HepG2 (cell line): ENCODE data around the gene FAIM2. TPM values are rescaled to one million over a fixed set of nuclear protein-coding genes. Genes with fewer than 3 reads are reported as not detected.

Experiments
- CCAR2 ChIP-seq: fragments of 200-400 bp; formaldehyde crosslinking; optimal IDR thresholded peaks from 2 replicates; pipeline ENCODE3; 2018; ENCODE audit warnings: low read depth, mild to moderate bottlenecking, low read length, moderate library complexity
- RBM39 ChIP-seq: fragments of 200-400 bp; formaldehyde crosslinking; IDR thresholded peaks from one replicate; pipeline ENCODE4 v1.6.1; 2018; ENCODE audit warnings: antibody characterized with exemption, mild to moderate bottlenecking, low read depth, low read length; ENCODE audit not compliant: poor library complexity, severe bottlenecking
- SIX4 ChIP-seq: sonication (generic); formaldehyde crosslinking; IDR thresholded peaks from 2 replicates; pipeline ENCODE4 v1.4.0; 2020; ENCODE audit warnings: missing genetic modification reagents
- SYNCRIP ChIP-seq: fragments of 200-400 bp; formaldehyde crosslinking; IDR thresholded peaks from 2 replicates; pipeline ENCODE4 v1.6.1; 2018; ENCODE audit warnings: mild to moderate bottlenecking, low read depth, low read length; ENCODE audit not compliant: insufficient read depth
- TOPORS ChIP-seq: sonication (generic); formaldehyde crosslinking; IDR thresholded peaks from 2 replicates; pipeline ENCODE4 v1.8.0; 2023; ENCODE audit warnings: mild to moderate bottlenecking, missing genetic modification reagents
- ZMAT5 ChIP-seq: sonication (generic); formaldehyde crosslinking; IDR thresholded peaks from 2 replicates; pipeline ENCODE4 v1.5.0; 2020; ENCODE audit warnings: mild to moderate bottlenecking, low read depth, missing genetic modification reagents, borderline replicate concordance
- ZNF10 ChIP-seq: sonication (generic); formaldehyde crosslinking; IDR thresholded peaks from 2 replicates; pipeline ENCODE4 v1.4.0; 2020; ENCODE audit warnings: mild to moderate bottlenecking, low read depth, missing genetic modification reagents, borderline replicate concordance
- ZNF776 ChIP-seq: sonication (generic); formaldehyde crosslinking; IDR thresholded peaks from 2 replicates; pipeline ENCODE4 v1.4.0; 2020; ENCODE audit warnings: mild to moderate bottlenecking, missing genetic modification reagents
- polyA plus RNA-seq, 8 experiments: library from polyadenylated mRNA; depleted of rRNA in 3 of 8; stranded (reverse) in 7 of 8; unstranded in 1 of 8; fragments of >200 nt; fragmentation: Illumina TruSeq in 4 of 8; extraction: Trizol in 4 of 8; gene quantifications; 2 replicates each; pipeline versions ENCODE4 v1.2.1 to v1.2.3, GENCODE V29; 2011 to 2016; ENCODE audit warnings: low read depth in 4 of 8, missing spikeins in 1 of 8, mixed read lengths in 1 of 8; ENCODE audit not compliant: insufficient read depth in 1 of 8
- total RNA-seq, 5 experiments: library from RNA; depleted of rRNA; stranded (reverse); fragments of >200 nt; fragmentation: Illumina TruSeq; extraction: Trizol; gene quantifications; 2 replicates each; pipeline ENCODE4 v1.2.3, GENCODE V29; 2016; ENCODE audit warnings: low read depth in 1 of 5
- TF ChIP-seq, protein P1 (sequence below): sonication (generic); formaldehyde crosslinking; IDR thresholded peaks from 2 replicates; pipeline ENCODE4 v1.4.0; 2020; ENCODE audit warnings: missing genetic modification reagents
- TF ChIP-seq, protein P2 (sequence below): sonication (generic); formaldehyde crosslinking; IDR thresholded peaks from 2 replicates; pipeline ENCODE4 v1.4.0; 2020; ENCODE audit warnings: mild to moderate bottlenecking, missing genetic modification reagents
- TF ChIP-seq, protein P3 (sequence below): sonication (generic); formaldehyde crosslinking; IDR thresholded peaks from 2 replicates; pipeline ENCODE4 v1.5.1; 2020; ENCODE audit warnings: missing genetic modification reagents, mild to moderate bottlenecking, borderline replicate concordance
- TF ChIP-seq, protein P4 (sequence below): sonication (generic); formaldehyde crosslinking; IDR thresholded peaks from 2 replicates; pipeline ENCODE4 v1.5.0; 2020; ENCODE audit warnings: mild to moderate bottlenecking, missing genetic modification reagents

Gene FAIM2
- total and polyA plus RNA-seq, 2 of the 13 experiments (the other 11 are each of a cell fraction or from before 2014, with no cell fraction given) = not detected

DNA sequence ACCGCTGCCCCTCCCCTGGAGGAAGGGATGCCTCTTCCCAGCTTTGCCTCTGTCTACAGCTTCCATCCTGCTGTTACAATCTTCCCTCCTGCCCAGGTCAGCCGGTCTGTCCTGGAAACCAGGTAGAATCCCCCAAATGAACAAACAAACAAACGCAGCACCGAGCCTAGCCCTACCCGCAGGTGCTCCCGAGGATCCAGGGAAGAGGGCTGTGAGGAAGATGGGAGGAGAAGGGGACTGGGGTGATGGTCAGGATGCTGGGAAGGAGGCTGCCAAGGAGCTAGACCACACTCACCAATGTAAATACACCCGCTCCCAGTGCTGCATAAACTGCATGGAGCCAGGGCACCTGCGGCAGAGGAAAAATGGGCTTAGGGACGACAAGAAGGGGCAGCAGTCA, 16.6 kb downstream of the FAIM2 start (continued):
- TF ChIP-seq, protein P1, sequence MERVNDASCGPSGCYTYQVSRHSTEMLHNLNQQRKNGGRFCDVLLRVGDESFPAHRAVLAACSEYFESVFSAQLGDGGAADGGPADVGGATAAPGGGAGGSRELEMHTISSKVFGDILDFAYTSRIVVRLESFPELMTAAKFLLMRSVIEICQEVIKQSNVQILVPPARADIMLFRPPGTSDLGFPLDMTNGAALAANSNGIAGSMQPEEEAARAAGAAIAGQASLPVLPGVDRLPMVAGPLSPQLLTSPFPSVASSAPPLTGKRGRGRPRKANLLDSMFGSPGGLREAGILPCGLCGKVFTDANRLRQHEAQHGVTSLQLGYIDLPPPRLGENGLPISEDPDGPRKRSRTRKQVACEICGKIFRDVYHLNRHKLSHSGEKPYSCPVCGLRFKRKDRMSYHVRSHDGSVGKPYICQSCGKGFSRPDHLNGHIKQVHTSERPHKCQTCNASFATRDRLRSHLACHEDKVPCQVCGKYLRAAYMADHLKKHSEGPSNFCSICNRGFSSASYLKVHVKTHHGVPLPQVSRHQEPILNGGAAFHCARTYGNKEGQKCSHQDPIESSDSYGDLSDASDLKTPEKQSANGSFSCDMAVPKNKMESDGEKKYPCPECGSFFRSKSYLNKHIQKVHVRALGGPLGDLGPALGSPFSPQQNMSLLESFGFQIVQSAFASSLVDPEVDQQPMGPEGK (CRISPR knock-in tag) = no peak
- TF ChIP-seq TOPORS (CRISPR knock-in tag) (no peak), ZMAT5 (CRISPR knock-in tag) (no peak), RBM39 (no peak), ZNF10 (CRISPR knock-in tag) (no peak), CCAR2 (no peak), SIX4 (no peak), ZNF776 (no peak), SYNCRIP (no peak)
- TF ChIP-seq, protein P2, sequence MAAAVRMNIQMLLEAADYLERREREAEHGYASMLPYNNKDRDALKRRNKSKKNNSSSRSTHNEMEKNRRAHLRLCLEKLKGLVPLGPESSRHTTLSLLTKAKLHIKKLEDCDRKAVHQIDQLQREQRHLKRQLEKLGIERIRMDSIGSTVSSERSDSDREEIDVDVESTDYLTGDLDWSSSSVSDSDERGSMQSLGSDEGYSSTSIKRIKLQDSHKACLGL = no peak
- TF ChIP-seq, protein P3, sequence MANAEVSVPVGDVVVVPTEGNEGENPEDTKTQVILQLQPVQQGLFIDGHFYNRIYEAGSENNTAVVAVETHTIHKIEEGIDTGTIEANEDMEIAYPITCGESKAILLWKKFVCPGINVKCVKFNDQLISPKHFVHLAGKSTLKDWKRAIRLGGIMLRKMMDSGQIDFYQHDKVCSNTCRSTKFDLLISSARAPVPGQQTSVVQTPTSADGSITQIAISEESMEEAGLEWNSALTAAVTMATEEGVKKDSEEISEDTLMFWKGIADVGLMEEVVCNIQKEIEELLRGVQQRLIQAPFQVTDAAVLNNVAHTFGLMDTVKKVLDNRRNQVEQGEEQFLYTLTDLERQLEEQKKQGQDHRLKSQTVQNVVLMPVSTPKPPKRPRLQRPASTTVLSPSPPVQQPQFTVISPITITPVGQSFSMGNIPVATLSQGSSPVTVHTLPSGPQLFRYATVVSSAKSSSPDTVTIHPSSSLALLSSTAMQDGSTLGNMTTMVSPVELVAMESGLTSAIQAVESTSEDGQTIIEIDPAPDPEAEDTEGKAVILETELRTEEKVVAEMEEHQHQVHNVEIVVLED (CRISPR knock-in tag) = no peak
- TF ChIP-seq, protein P4, sequence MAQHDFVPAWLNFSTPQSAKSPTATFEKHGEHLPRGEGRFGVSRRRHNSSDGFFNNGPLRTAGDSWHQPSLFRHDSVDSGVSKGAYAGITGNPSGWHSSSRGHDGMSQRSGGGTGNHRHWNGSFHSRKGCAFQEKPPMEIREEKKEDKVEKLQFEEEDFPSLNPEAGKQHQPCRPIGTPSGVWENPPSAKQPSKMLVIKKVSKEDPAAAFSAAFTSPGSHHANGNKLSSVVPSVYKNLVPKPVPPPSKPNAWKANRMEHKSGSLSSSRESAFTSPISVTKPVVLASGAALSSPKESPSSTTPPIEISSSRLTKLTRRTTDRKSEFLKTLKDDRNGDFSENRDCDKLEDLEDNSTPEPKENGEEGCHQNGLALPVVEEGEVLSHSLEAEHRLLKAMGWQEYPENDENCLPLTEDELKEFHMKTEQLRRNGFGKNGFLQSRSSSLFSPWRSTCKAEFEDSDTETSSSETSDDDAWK (CRISPR knock-in tag) = no peak
- TF ChIP-seq, all 625 proteins: peak for 0
